Measurements from ENCODE around the gene STYXL2.

- TF ChIP-seq POLR2A (IDR thresholded peaks at IDR 0.05; ENCODE audit: low read length) = no peak
- TF ChIP-seq GATA1 (IDR thresholded peaks at IDR 0.05; ENCODE audit: low read depth, low read length) = no peak
These were observed 42.9 kb downstream of the STYXL2 start for GRCh38 chr1:167136806-167137205.

Measured in erythroblast (primary cell).